GM23338 (cell line): ENCODE results near the gene CHIA.

Experiments
- CTCF ChIP-seq, 2 experiments: fragments of 200-600 bp in 1 of 2; sonication (generic) in 1 of 2; conservative IDR thresholded peaks; 2 replicates each; pipeline versions ENCODE4 v1.5.1 to v1.6.1; 2016 to 2017; ENCODE audit warnings: antibody characterized with exemption in 2 of 2, low read depth in 2 of 2, mild to moderate bottlenecking in 2 of 2, moderate library complexity in 1 of 2
- ETS1 ChIP-seq: IDR thresholded peaks from 2 replicates; pipeline ENCODE4 v1.6.1; 2016; ENCODE audit warnings: antibody characterized with exemption
- EZH2 ChIP-seq: fragments of 200-600 bp; sonication (generic); IDR thresholded peaks from one replicate; pipeline ENCODE4 v1.8.0; 2017; ENCODE audit warnings: antibody characterized with exemption, mild to moderate bottlenecking, low read depth; ENCODE audit not compliant: unreplicated experiment
- EZH2phosphoT487 ChIP-seq: fragments of 200-600 bp; sonication (generic); IDR thresholded peaks from one replicate; pipeline ENCODE4 v1.8.1; 2018; ENCODE audit warnings: antibody characterized with exemption; ENCODE audit not compliant: unreplicated experiment
- JUNB ChIP-seq: IDR thresholded peaks from one replicate; pipeline ENCODE4 v1.6.1; 2016; ENCODE audit warnings: antibody characterized with exemption; ENCODE audit not compliant: unreplicated experiment
- NANOG ChIP-seq: IDR thresholded peaks from 2 replicates; pipeline ENCODE4 v1.6.1; 2016; ENCODE audit warnings: antibody characterized with exemption, borderline replicate concordance
- POLR2AphosphoS5 ChIP-seq: IDR thresholded peaks from 2 replicates; pipeline ENCODE4 v1.6.1; 2016; ENCODE audit warnings: antibody characterized with exemption, low read depth
- REST ChIP-seq: IDR thresholded peaks from one replicate; pipeline ENCODE4 v1.6.1; 2018; ENCODE audit warnings: antibody characterized with exemption; ENCODE audit not compliant: unreplicated experiment
- STAT1 ChIP-seq: IDR thresholded peaks from one replicate; pipeline ENCODE4 v1.6.1; 2016; ENCODE audit warnings: antibody characterized with exemption; ENCODE audit not compliant: unreplicated experiment
- ZNF114 ChIP-seq: fragments of 250-450 bp; sonication (Bioruptor Pico); IDR thresholded peaks from 2 replicates; pipeline ENCODE4 v1.5.0; 2020; ENCODE audit warnings: mild to moderate bottlenecking, moderate library complexity
- ZNF331 ChIP-seq: fragments of 250-450 bp; sonication (Bioruptor Pico); IDR thresholded peaks from 2 replicates; pipeline ENCODE4 v1.5.0; 2020; ENCODE audit warnings: low read depth, mild to moderate bottlenecking, moderate library complexity

- TF ChIP-seq CTCF (conservative IDR thresholded peaks at IDR 0.05; ENCODE audit: low read depth in 2 of 2), result no peak
- no peak for TF ChIP-seq POLR2AphosphoS5
- TF ChIP-seq EZH2phosphoT487, result no peak
- no peak for TF ChIP-seq REST
- no peak for TF ChIP-seq EZH2
- no peak for TF ChIP-seq STAT1
- no peak for TF ChIP-seq JUNB
- no peak for TF ChIP-seq ZNF114 (CRISPR knock-in tag)
- TF ChIP-seq ZNF331, result no peak
- no peak for TF ChIP-seq ETS1
- no peak for TF ChIP-seq NANOG
Observed at GRCh38 chr1:111361761-111362160, 71.1 kb downstream of the CHIA start.
